Fibroblast of villous mesenchyme (primary cell): Measurements from ENCODE around the gene HBD. TPM values are rescaled to one million over a fixed set of nuclear protein-coding genes. Genes with fewer than 3 reads are reported as not detected.

Experiments
- DNase-seq: peaks from one replicate; pipeline ENCODE4 v3.0.0-alpha.2; 2010; ENCODE audit warnings: low read depth
- H3K4me3 ChIP-seq: 2 replicates; pipeline ENCODE4 v1.5.1; 2011; ENCODE audit warnings: low read depth, mild to moderate bottlenecking, low read length
- CTCF ChIP-seq: IDR thresholded peaks from 2 replicates; pipeline ENCODE4 v1.5.1; 2012; ENCODE audit warnings: low read depth, mild to moderate bottlenecking, low read length; ENCODE audit not compliant: insufficient read depth
- total RNA-seq: library from RNA; depleted of rRNA; stranded (reverse); fragments of >200 nt; gene quantifications from 2 replicates; pipeline ENCODE4 v1.2.3, GENCODE V29; 2012

Gene HBD
- total RNA-seq, 1 donor: 0.43 TPM

- TF ChIP-seq CTCF: no peak
- no peak overlapping the region for H3K4me3 ChIP-seq
Measured at GRCh38 chr11:5192738-5193137, 41.5 kb downstream of the HBD start.

GRCh38 chr11:5188201-5188600 is 46.1 kb downstream of the HBD start:
- TF ChIP-seq CTCF: no peak
- DNase-seq: no peak
- no peak overlapping the region for H3K4me3 ChIP-seq

More at GRCh38 chr11:5192738-5193137, 41.5 kb downstream of the HBD start:
- no peak for DNase-seq

Other genes starting within 250 kb of the HBD start
- not detected in 2 replicates for gene OR51L1, start 239.6 kb downstream of the HBD start, total RNA-seq
- not detected in 2 replicates for gene OR52J3, start 188.0 kb downstream of the HBD start, total RNA-seq
- gene OR52E2, start 174.9 kb downstream of the HBD start, total RNA-seq: not detected in 2 replicates
- gene OR52E1, start 164.9 kb downstream of the HBD start, total RNA-seq: not detected in 2 replicates
- not detected in 2 replicates for gene OR52A5, start 96.1 kb downstream of the HBD start, total RNA-seq
- gene OR52A1, start 79.7 kb downstream of the HBD start, total RNA-seq: not detected in 2 replicates
- not detected in 2 replicates for gene OR51V1, start 33.8 kb downstream of the HBD start, total RNA-seq
- gene HBB, start 7.4 kb downstream of the HBD start, total RNA-seq: not detected in 2 replicates
- not detected in 2 replicates for gene HBG1, start 15.4 kb upstream of the HBD start, total RNA-seq
- not detected in 2 replicates for gene HBG2, start 20.3 kb upstream of the HBD start, total RNA-seq
- gene HBE1, start 35.5 kb upstream of the HBD start, total RNA-seq: 0.97 and 1.7 TPM in 2 replicates
- 0.43 TPM in 1 of 2 replicates, not detected in the other for gene OR51B4, start 67.5 kb upstream of the HBD start, total RNA-seq
- gene OR51B2, start 89.8 kb upstream of the HBD start, total RNA-seq: not detected in 2 replicates
- 0.32 and 0.43 TPM in 2 replicates for gene OR51B5, start 109.0 kb upstream of the HBD start, total RNA-seq
- not detected in 2 replicates for gene OR51B6, start 117.0 kb upstream of the HBD start, total RNA-seq
- under 0.01 TPM in 1 of 2 replicates, not detected in the other for gene OR51M1, start 149.3 kb upstream of the HBD start, total RNA-seq
- gene OR51Q1, start 187.6 kb upstream of the HBD start, total RNA-seq: not detected in 2 replicates
- gene OR51I1, start 207.0 kb upstream of the HBD start, total RNA-seq: under 0.01 TPM in 1 of 2 replicates, not detected in the other
- not detected in 2 replicates for gene OR51I2, start 214.8 kb upstream of the HBD start, total RNA-seq